Spleen (tissue), 11 donors: ENCODE results near the gene IL1F10. TPM values are rescaled to one million over a fixed set of nuclear protein-coding genes. Genes with fewer than 3 reads are reported as not detected.

ENCODE experiments used
- DNase-seq: peaks from one replicate; pipeline ENCODE4 v3.0.0-alpha.2; 2020
- H3K27ac ChIP-seq, 8 donors: fragments of 200-600 bp; sonication (generic) in 7 of 8; 1 replicate in 4 of 8; 2 replicates in 4 of 8; pipeline versions ENCODE4 v1.5.0 to v1.8.0; 2016 to 2021; ENCODE audit warnings: inconsistent platforms in 4 of 8, mild to moderate bottlenecking in 4 of 8, moderate library complexity in 1 of 8
- H3K27me3 ChIP-seq, 7 donors: fragments of 200-600 bp; sonication (generic) in 6 of 7; replicated peaks in 1 of 7; 1 replicate in 4 of 7; 2 replicates in 3 of 7; pipeline versions ENCODE4 v1.5.0 to v1.8.0; 2016 to 2021; ENCODE audit warnings: inconsistent platforms in 3 of 7, mild to moderate bottlenecking in 1 of 7
- H3K36me3 ChIP-seq, 6 donors: fragments of 200-600 bp; sonication (generic) in 5 of 6; 1 replicate in 4 of 6; 2 replicates in 2 of 6; pipeline versions ENCODE4 v1.5.0 to v1.8.0; 2016 to 2021; ENCODE audit warnings: inconsistent platforms in 2 of 6
- H3K4me1 ChIP-seq, 6 donors: fragments of 200-600 bp; sonication (generic) in 5 of 6; 1 replicate in 3 of 6; 2 replicates in 3 of 6; pipeline versions ENCODE4 v1.5.0 to v1.8.0; 2016 to 2021; ENCODE audit warnings: inconsistent platforms in 3 of 6
- H3K4me3 ChIP-seq, 8 donors: fragments of 200-600 bp; sonication (generic) in 7 of 8; 1 replicate in 4 of 8; 2 replicates in 4 of 8; pipeline versions ENCODE4 v1.5.0 to v1.8.0; 2016 to 2021; ENCODE audit warnings: inconsistent platforms in 4 of 8, mild to moderate bottlenecking in 4 of 8, moderate library complexity in 2 of 8
- H3K9me3 ChIP-seq, 8 donors: fragments of 200-600 bp; sonication (generic) in 7 of 8; 1 replicate in 4 of 8; 2 replicates in 4 of 8; pipeline versions ENCODE4 v1.5.0 to v1.8.0; 2016 to 2021; ENCODE audit warnings: inconsistent platforms in 4 of 8
- CTCF ChIP-seq, 11 experiments: fragments of 200-600 bp in 7 of 11; fragments of 450-650 bp in 4 of 11; sonication (generic) in 4 of 11; IDR thresholded peaks in 8 of 11; conservative IDR thresholded peaks in 3 of 11; 1 replicate in 7 of 11; 2 replicates in 4 of 11; pipeline versions ENCODE4 v1.4.0 to v1.8.0; 2016 to 2021; ENCODE audit warnings: antibody characterized with exemption in 11 of 11, inconsistent platforms in 4 of 11, mild to moderate bottlenecking in 1 of 11
- POLR2A ChIP-seq, 3 donors: fragments of 450-650 bp; IDR thresholded peaks; one replicate each; pipeline ENCODE4 v1.5.1; 2017; ENCODE audit warnings: antibody characterized with exemption in 3 of 3, mild to moderate bottlenecking in 1 of 3
- POLR2AphosphoS5 ChIP-seq, 3 donors: sonication (generic); formaldehyde crosslinking; IDR thresholded peaks; one replicate each; pipeline ENCODE4 v1.5.1; 2017; ENCODE audit warnings: antibody characterized with exemption in 3 of 3
- WGBS, 5 donors: extraction: QIAGEN DNeasy Blood & Tissue Kit in 3 of 5; methylation state at CpG; one replicate each; pipeline versions ENCODE4 v1.1.5 to v1.1.7; 2013 to 2018; 5-methylcytosine and 5-hydroxymethylcytosine counted together
- intact Hi-C: fragments of 100-400 bp; cut with DNase I; formaldehyde crosslinking; loops from one replicate; pipeline ENCODE4 v1.15.0; 2023; ENCODE audit warnings: low total_unique reads
- polyA plus RNA-seq, 3 donors: library from polyadenylated mRNA; stranded (reverse); fragments of 200-250 nt; gene quantifications; one replicate each; pipeline ENCODE4 v1.2.1, GENCODE V29; 2013
- total RNA-seq, 7 donors: library from RNA; depleted of rRNA in 3 of 7; stranded (reverse); fragments of >200 nt in 3 of 7; fragmentation: NEBNext Ultra II Directional in 4 of 7; extraction: Animal tissue kit (Norgen Biotek cat#: 25700) in 4 of 7; gene quantifications; one replicate each; pipeline versions ENCODE4 v1.1.0 to v1.2.1, GENCODE V29; 2016 to 2021
- donor health status: healthy with polysubstance abuse.
- donor health status: DM: no; HTN: no; CAD: no; lungs with moderate emphysema.
- donor health status: DM: no; HTN: no; CAD: no.
- donor health status: Bipolar disorder and iron deficiency.
- donor health status: healthy.
- donor health status: DM: no; HTN: no; CAD: no.
- donor health status: DM: yes; HTN: yes; CAD: no.

The IL1F10 gene
- total and polyA plus RNA-seq, 10 donors: not detected

GRCh38 chr2:113034016-113034415 is 33.8 kb upstream of the IL1F10 start:
- peaks cover 0 to 36% (median 1%) of the 10 kb centered on the region in 7 donors for H3K27me3 ChIP-seq
- DNase-seq: no peak
- H3K27ac ChIP-seq: no peak overlapping the region
- intact Hi-C loops: no loop called here
- WGBS, 5 donors: 66 to 79% (median 67%) methylated on average over 3 of the region's 3 CpGs
- H3K4me3 ChIP-seq: no peak overlapping the region
- no peaks in the 10 kb centered on the region for H3K4me1 ChIP-seq
- no peaks in the 10 kb centered on the region for H3K9me3 ChIP-seq
- no peaks in the 10 kb centered on the region for H3K36me3 ChIP-seq
- TF ChIP-seq POLR2AphosphoS5 (IDR thresholded peaks at IDR 0.05) (no peak), POLR2A (IDR thresholded peaks at IDR 0.05) (no peak), CTCF (IDR thresholded peaks at IDR 0.05 in 8 of 11, conservative IDR thresholded peaks at IDR 0.05 in 3 of 11) (no peak)

- no peaks in the 10 kb centered on the region for H3K36me3 ChIP-seq
- no peak for DNase-seq
- no peak overlapping the region for H3K4me3 ChIP-seq
- intact Hi-C loops: no loop called here
- no peaks in the 10 kb centered on the region for H3K9me3 ChIP-seq
- H3K27ac ChIP-seq: no peak overlapping the region
- H3K27me3 ChIP-seq: peaks cover 0 to 18% (median 0%) of the 10 kb centered on the region in 7 donors
- 88 to 97% (median 92%) methylated on average over 9 of the region's 9 CpGs for WGBS, 5 donors
- TF ChIP-seq POLR2AphosphoS5 (IDR thresholded peaks at IDR 0.05): no peak
- no peak for TF ChIP-seq CTCF (IDR thresholded peaks at IDR 0.05 in 8 of 11, conservative IDR thresholded peaks at IDR 0.05 in 3 of 11)
- TF ChIP-seq POLR2A (IDR thresholded peaks at IDR 0.05): no peak
- H3K4me1 ChIP-seq: no peaks in the 10 kb centered on the region
Observed at GRCh38 chr2:113036763-113037162, 31.0 kb upstream of the IL1F10 start.

- no peak overlapping the region for H3K27ac ChIP-seq
- intact Hi-C loops: no loop called here
- 61 to 87% (median 74%) methylated on average over 3 of the region's 3 CpGs for WGBS, 5 donors
Observed at GRCh38 chr2:113038291-113038690, 29.5 kb upstream of the IL1F10 start.

GRCh38 chr2:113039158-113039557 is 28.6 kb upstream of the IL1F10 start:
- Histone ChIP-seq H3K9me3 (no peaks in the 10 kb centered on the region), H3K27me3 (peaks cover 0 to 16% (median 0%) of the 10 kb centered on the region in 7 donors), H3K27ac (no peak overlapping the region), H3K4me1 (no peaks in the 10 kb centered on the region), H3K4me3 (no peak overlapping the region), H3K36me3 (no peaks in the 10 kb centered on the region)
- DNase-seq: no peak
- 81 to 95% (median 87%) methylated on average over 2 of the region's 2 CpGs for WGBS, 5 donors
- intact Hi-C loops: no loop called here
- TF ChIP-seq POLR2A (IDR thresholded peaks at IDR 0.05): no peak
- TF ChIP-seq CTCF (IDR thresholded peaks at IDR 0.05 in 8 of 11, conservative IDR thresholded peaks at IDR 0.05 in 3 of 11): no peak
- no peak for TF ChIP-seq POLR2AphosphoS5 (IDR thresholded peaks at IDR 0.05)

More at GRCh38 chr2:113038291-113038690, 29.5 kb upstream of the IL1F10 start:
- Histone ChIP-seq H3K9me3 (no peaks in the 10 kb centered on the region), H3K36me3 (no peaks in the 10 kb centered on the region), H3K4me3 (no peak overlapping the region), H3K4me1 (no peaks in the 10 kb centered on the region), H3K27me3 (peaks cover 0 to 18% (median 0%) of the 10 kb centered on the region in 7 donors)
- no peak for DNase-seq
- TF ChIP-seq CTCF (IDR thresholded peaks at IDR 0.05 in 8 of 11, conservative IDR thresholded peaks at IDR 0.05 in 3 of 11): no peak
